ENCODE data around the gene WASF1.

Gene WASF1

GRCh38 chr6:110178626-110179405, 654 bp downstream of the WASF1 start:
- no peaks in the 10 kb centered on the region for H3K27me3 ChIP-seq (ENCODE audit: low read depth, low read length)
- TF ChIP-seq, protein P1, sequence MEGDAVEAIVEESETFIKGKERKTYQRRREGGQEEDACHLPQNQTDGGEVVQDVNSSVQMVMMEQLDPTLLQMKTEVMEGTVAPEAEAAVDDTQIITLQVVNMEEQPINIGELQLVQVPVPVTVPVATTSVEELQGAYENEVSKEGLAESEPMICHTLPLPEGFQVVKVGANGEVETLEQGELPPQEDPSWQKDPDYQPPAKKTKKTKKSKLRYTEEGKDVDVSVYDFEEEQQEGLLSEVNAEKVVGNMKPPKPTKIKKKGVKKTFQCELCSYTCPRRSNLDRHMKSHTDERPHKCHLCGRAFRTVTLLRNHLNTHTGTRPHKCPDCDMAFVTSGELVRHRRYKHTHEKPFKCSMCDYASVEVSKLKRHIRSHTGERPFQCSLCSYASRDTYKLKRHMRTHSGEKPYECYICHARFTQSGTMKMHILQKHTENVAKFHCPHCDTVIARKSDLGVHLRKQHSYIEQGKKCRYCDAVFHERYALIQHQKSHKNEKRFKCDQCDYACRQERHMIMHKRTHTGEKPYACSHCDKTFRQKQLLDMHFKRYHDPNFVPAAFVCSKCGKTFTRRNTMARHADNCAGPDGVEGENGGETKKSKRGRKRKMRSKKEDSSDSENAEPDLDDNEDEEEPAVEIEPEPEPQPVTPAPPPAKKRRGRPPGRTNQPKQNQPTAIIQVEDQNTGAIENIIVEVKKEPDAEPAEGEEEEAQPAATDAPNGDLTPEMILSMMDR (IDR thresholded peaks at IDR 0.05; ENCODE audit: low read depth, low read length) = peak; percentile 64
- no peak for TF ChIP-seq EZH2phosphoT487 (IDR thresholded peaks at IDR 0.05; ENCODE audit: low read depth)
- H3K4me2 ChIP-seq (ENCODE audit: low read length) = peak overlapping the region; percentile 71
- peak overlapping the region; percentile 82 for H2AFZ ChIP-seq (ENCODE audit: low read depth, low read length)
- peak overlapping the region; percentile 51 for H3K27ac ChIP-seq (ENCODE audit: low read length)
- H3K4me1 ChIP-seq (ENCODE audit: low read length) = peaks cover 17% of the 10 kb centered on the region
- H4K20me1 ChIP-seq (ENCODE audit: insufficient read depth, low read length) = peaks cover 21% of the 10 kb centered on the region
- peak overlapping the region; percentile 94 for H3K4me3 ChIP-seq (ENCODE audit: low read length)
- no peaks in the 10 kb centered on the region for H3K9me3 ChIP-seq (ENCODE audit: insufficient read depth, low read length)
- H3K36me3 ChIP-seq (replicated peaks; ENCODE audit: low read depth, low read length) = no peaks in the 10 kb centered on the region
- H3K79me2 ChIP-seq (ENCODE audit: low read length) = peaks cover 39% of the 10 kb centered on the region
- peak overlapping the region; percentile 75 for H3K9ac ChIP-seq (ENCODE audit: low read length)

DNA sequence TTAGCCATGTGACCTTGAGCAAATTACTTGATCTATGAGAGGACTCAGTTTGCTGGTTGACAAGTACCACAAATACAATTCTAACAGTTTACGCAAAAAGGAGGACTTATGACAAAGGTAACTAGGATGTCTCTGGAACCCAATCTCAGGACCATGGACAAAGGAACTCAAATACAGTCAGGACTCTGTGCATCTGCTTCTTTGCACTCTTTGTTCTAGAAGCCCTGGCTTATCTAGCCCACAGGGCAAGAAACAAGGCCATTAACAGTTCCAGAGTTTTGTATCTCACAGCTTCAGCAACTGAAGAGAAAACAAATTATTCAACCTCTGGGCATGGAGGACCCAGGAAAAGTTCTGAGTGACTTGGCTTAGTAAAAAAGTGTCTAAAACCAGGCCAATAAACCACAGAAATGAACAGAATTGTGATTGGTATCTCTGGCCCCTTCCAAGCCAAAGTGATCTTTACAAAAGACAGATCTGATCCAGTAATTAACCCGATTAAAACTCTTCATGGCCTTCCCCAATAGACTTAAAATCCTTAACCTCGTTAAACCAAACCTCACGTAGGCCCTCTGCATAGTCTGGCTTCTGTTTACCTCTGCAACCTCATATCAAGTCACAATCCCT, 5.9 kb downstream of the WASF1 start:
- no peak overlapping the region for H3K4me3 ChIP-seq (ENCODE audit: low read length)
- no peaks in the 10 kb centered on the region for H3K36me3 ChIP-seq (replicated peaks; ENCODE audit: low read depth, low read length)
- peaks cover 9% of the 10 kb centered on the region for H3K79me2 ChIP-seq (ENCODE audit: low read length)
- H3K9ac ChIP-seq (ENCODE audit: low read length) = no peak overlapping the region
- H3K27ac ChIP-seq (ENCODE audit: low read length) = no peak overlapping the region
- no peaks in the 10 kb centered on the region for H3K27me3 ChIP-seq (ENCODE audit: low read depth, low read length)
- H2AFZ ChIP-seq (ENCODE audit: low read depth, low read length) = no peak overlapping the region
- H3K9me3 ChIP-seq (ENCODE audit: insufficient read depth, low read length) = no peaks in the 10 kb centered on the region
- H3K4me1 ChIP-seq (ENCODE audit: low read length) = 0 out of 2 replicates have a peak, but pooled peaks cover 4% of the 10 kb centered on the region
- H4K20me1 ChIP-seq (ENCODE audit: insufficient read depth, low read length) = no peaks in the 10 kb centered on the region
- TF ChIP-seq, protein P1 (IDR thresholded peaks at IDR 0.05; ENCODE audit: low read depth, low read length) = no peak
- TF ChIP-seq EZH2phosphoT487 (IDR thresholded peaks at IDR 0.05; ENCODE audit: low read depth) = no peak
- H3K4me2 ChIP-seq (ENCODE audit: low read length) = no peak overlapping the region

- Histone ChIP-seq H3K27me3 (ENCODE audit: low read depth, low read length) (no peaks in the 10 kb centered on the region), H3K9me3 (ENCODE audit: insufficient read depth, low read length) (no peaks in the 10 kb centered on the region), H4K20me1 (ENCODE audit: insufficient read depth, low read length) (no peaks in the 10 kb centered on the region), H3K36me3 (replicated peaks; ENCODE audit: low read depth, low read length) (no peaks in the 10 kb centered on the region), H3K27ac (ENCODE audit: low read length) (no peak overlapping the region), H3K79me2 (ENCODE audit: low read length) (peaks cover 9% of the 10 kb centered on the region), H2AFZ (ENCODE audit: low read depth, low read length) (no peak overlapping the region), H3K9ac (ENCODE audit: low read length) (no peak overlapping the region), H3K4me2 (ENCODE audit: low read length) (no peak overlapping the region), H3K4me3 (ENCODE audit: low read length) (no peak overlapping the region), H3K4me1 (ENCODE audit: low read length) (no peaks in the 10 kb centered on the region)
- TF ChIP-seq, protein P1 (IDR thresholded peaks at IDR 0.05; ENCODE audit: low read depth, low read length) = no peak
- TF ChIP-seq EZH2phosphoT487 (IDR thresholded peaks at IDR 0.05; ENCODE audit: low read depth) = no peak
Measured at GRCh38 chr6:110170081-110170480, 9.4 kb downstream of the WASF1 start.

- Histone ChIP-seq H3K79me2 (ENCODE audit: low read length) (no peaks in the 10 kb centered on the region; the same call in 1 of the 2 replicates), H3K36me3 (replicated peaks; ENCODE audit: low read depth, low read length) (no peaks in the 10 kb centered on the region), H3K9ac (ENCODE audit: low read length) (no peak overlapping the region), H2AFZ (ENCODE audit: low read depth, low read length) (no peak overlapping the region), H3K27ac (ENCODE audit: low read length) (no peak overlapping the region), H4K20me1 (ENCODE audit: insufficient read depth, low read length) (no peaks in the 10 kb centered on the region), H3K4me1 (ENCODE audit: low read length) (peaks cover 9% of the 10 kb centered on the region), H3K27me3 (ENCODE audit: low read depth, low read length) (no peaks in the 10 kb centered on the region), H3K4me2 (ENCODE audit: low read length) (no peak overlapping the region), H3K9me3 (ENCODE audit: insufficient read depth, low read length) (no peaks in the 10 kb centered on the region), H3K4me3 (ENCODE audit: low read length) (no peak overlapping the region)
- TF ChIP-seq EZH2phosphoT487 (IDR thresholded peaks at IDR 0.05; ENCODE audit: low read depth) = no peak
- TF ChIP-seq, protein P1 (IDR thresholded peaks at IDR 0.05; ENCODE audit: low read depth, low read length) = no peak
Measured at GRCh38 chr6:110158479-110158878, 21.0 kb downstream of the WASF1 start.
